COLO668 (cell line): Measurements from ENCODE around the gene ARSK.

ENCODE experiments used
- DNase-seq: peaks from one replicate; lab custom pipeline; 2025; ENCODE audit not compliant: unreplicated experiment; lab: John Stamatoyannopoulos, UW

Gene ARSK, protein sequence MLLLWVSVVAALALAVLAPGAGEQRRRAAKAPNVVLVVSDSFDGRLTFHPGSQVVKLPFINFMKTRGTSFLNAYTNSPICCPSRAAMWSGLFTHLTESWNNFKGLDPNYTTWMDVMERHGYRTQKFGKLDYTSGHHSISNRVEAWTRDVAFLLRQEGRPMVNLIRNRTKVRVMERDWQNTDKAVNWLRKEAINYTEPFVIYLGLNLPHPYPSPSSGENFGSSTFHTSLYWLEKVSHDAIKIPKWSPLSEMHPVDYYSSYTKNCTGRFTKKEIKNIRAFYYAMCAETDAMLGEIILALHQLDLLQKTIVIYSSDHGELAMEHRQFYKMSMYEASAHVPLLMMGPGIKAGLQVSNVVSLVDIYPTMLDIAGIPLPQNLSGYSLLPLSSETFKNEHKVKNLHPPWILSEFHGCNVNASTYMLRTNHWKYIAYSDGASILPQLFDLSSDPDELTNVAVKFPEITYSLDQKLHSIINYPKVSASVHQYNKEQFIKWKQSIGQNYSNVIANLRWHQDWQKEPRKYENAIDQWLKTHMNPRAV

DNA sequence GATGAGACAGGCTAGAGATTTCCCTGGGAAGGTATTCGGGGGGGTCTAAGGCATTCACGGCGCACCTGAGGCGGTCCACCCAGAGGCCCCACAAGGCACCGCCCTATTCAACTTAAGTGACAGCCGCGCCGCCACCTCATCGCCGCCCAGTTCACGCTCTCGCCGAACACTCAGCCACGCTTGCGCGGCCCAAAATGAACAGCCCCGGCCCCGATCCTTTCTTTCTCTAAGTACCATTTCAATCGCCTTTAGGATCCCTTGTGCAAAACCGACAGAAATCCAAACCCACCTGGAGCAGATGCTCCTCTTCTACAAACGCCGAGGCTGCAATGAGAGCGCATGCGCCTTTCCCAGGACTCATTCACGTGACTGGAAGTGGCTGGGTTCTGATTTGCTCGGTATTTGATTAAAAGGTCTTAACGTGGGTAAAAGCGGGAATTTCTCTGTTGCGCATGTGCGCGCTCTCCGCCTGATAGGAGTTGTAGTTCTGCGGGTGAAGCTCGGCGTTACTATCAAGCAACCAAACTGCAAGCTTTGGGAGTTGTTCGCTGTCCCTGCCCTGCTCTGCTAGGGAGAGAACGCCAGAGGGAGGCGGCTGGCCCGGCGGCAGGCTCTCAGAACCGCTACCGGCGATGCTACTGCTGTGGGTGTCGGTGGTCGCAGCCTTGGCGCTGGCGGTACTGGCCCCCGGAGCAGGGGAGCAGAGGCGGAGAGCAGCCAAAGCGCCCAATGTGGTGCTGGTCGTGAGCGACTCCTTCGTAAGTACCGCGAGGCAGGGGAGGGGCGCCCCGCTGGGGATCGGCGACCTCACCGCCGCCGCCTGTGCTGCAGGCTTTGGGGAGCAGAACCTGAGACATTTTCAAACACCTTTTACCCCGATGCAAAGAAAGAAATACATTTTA is at the start of gene ARSK, which contains the start of gene SKIC3:
Gene ARSK, plus strand, starts transcription at position 455 of the 902 bp plus-strand sequence. Its CDS starts 178 bp downstream, at position 633.
Gene SKIC3, minus strand, starts transcription at position 331 of the 902 bp plus-strand sequence. CDS start 7,827 bp downstream, outside the sequence.
- DNase-seq, result peak; percentile 89

DNA sequence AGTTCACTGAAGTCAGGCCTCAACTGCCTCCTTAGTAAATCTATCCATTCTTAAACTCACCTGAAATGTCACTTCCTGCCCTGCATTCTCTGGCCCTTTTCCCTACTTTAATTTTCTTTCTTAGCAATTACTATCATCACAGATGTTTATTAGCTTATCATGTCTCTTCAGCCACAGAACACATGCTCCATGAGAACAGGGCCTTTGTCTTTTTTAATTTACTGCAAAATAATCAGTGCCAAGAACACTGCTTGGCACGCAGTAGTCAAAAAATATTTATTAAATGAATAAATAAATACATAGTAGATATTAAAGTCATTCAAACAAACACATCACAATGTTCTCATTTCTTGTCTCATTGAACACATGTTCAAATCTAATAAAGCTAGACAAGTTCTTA is 46.4 kb upstream of the ARSK start:
- no peak for DNase-seq

- no peak for DNase-seq
These were observed 43.3 kb upstream of the ARSK start for GRCh38 chr5:95511606-95512005.

DNA sequence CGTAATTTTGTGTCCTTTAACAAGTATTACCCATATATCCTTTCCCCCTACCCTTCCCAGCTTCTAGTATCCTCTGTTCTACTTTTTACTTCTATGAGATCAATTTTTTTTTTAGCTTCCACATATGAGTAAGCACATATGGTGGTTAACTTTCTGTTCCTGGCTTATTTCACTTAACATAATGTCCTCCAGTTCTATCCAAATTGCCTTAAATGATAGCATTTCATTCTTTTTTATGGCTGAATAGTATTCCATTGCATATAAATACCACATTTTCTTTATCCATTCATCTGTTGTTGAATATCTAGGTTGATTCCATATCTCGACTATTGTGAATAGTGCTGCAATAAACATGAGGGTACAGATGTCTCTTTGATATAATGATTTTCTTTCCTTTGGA is 36.5 kb upstream of the ARSK start:
- no peak for DNase-seq

DNA sequence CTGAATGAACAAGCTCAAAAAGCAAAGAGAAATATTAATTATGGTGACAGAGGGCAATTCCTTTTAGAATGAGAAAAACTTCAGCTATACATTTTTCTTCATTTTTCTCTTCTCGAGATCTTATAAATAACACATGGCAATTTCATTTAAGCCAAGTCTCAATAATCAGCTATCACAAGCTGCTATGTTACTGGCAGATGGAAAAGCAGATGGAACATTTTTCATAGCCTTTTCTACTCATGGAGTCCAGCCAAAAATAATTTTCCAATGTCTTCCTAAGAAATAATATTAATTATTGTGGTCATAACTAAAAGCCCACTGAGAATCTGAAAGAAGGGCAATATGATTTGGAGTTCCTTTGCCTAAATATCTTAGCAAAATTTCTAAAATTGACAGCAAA is 35.8 kb upstream of the ARSK start:
- no peak for DNase-seq

DNA sequence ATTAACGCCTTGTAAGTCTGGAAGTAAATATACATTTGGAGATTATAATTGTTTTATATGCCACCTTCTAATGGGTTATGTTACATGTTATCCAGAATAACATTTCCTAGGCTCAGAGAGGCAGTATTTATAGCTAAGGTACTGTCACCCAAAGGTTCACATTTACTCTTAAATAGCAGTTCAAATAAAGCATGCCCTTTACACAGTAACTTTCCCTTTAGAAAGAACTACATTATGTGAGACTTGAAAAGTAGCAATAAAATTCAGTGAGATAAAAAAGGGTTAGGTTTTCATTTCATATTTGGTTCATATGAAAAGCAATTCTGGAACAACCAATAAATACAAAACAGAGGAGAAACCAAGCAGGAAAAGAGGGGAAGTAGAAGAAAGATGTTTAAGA is 35.2 kb upstream of the ARSK start:
- DNase-seq, result no peak

- no peak for DNase-seq
These were observed 34.7 kb upstream of the ARSK start for GRCh38 chr5:95520206-95520605.

DNA sequence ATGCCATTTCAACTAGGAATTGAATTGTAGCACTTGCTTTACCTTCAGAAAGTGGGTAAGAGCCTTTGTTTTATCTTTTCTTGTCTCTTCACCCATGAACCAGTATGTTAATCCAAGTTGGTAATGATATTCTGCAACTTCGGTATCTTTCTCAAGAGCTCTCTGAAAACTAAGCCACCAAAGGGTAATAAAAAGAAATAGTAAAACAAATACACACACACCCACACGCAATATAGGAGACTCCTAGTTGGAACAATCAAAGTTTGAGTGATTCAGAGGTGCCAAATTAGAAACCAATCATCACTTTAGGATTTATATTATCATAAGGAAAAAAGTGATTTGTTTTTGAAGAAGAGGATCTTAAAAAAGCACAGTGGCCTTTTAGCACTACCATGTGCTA is 30.5 kb upstream of the ARSK start:
- DNase-seq, result no peak

- no peak for DNase-seq
These were observed 28.0 kb upstream of the ARSK start for GRCh38 chr5:95526871-95527270.

GRCh38 chr5:95528565-95528964 is 26.3 kb upstream of the ARSK start:
- DNase-seq, result no peak

GRCh38 chr5:95530416-95530815 is 24.5 kb upstream of the ARSK start:
- no peak for DNase-seq

- DNase-seq, result no peak
These were observed 23.4 kb upstream of the ARSK start for GRCh38 chr5:95531491-95531890.

- no peak for DNase-seq
These were observed 22.5 kb upstream of the ARSK start for GRCh38 chr5:95532415-95532814.

DNA sequence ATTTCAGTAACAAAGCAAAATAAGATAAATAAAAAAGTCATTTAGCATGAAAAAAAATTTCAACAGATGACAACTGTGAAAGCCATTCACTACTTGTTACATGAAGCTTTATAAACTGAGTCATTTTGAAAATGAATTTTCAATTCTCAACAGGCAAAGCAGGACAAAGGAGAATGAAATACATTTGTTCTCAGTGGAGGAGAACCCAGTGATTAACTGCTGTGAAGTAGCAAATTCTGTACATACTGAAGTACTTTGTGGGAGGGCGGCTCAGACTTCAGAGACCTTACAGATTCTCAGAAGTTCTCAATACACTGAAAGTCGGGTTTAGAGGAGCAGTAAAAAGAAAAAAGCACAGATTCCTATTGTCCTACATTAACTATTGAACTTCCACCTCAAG is 21.8 kb upstream of the ARSK start:
- no peak for DNase-seq

DNA sequence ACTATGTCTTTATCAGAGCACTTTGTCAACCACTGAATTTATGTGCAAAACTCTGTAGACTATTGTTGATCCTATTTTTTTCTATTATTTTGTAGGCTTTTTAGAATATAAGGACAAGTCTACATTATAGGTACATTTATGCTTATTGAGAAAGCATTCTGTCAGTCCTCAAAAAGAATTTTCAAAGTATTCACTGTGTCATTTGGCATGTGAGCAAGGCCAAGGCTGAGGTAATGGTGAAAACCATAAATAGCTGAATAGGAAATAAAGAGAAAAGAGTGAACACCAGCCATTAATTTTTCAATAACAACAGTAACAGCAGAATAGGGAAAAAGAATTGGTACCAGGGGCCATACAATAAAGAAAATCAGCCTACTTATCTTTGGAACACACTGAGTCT is 21.1 kb upstream of the ARSK start:
- no peak for DNase-seq

DNA sequence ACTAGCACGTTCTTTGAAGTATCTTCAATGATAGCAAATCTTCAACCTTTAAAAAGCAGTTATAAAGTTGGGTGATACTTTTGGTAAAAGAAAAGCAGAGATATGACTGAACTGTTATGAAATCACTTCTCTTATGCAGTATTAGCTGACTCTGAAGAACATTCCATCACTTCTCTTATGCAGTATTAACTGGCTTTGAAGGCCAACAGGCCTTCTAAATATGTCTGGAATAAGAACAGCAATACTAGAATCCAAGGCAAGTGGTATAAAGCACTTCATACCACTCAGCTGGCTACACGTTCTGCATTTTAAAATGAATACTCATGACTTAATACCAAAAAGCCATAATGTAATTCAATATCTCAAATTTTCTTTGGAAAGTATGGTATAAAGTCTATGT is 17.4 kb upstream of the ARSK start:
- no peak for DNase-seq

DNA sequence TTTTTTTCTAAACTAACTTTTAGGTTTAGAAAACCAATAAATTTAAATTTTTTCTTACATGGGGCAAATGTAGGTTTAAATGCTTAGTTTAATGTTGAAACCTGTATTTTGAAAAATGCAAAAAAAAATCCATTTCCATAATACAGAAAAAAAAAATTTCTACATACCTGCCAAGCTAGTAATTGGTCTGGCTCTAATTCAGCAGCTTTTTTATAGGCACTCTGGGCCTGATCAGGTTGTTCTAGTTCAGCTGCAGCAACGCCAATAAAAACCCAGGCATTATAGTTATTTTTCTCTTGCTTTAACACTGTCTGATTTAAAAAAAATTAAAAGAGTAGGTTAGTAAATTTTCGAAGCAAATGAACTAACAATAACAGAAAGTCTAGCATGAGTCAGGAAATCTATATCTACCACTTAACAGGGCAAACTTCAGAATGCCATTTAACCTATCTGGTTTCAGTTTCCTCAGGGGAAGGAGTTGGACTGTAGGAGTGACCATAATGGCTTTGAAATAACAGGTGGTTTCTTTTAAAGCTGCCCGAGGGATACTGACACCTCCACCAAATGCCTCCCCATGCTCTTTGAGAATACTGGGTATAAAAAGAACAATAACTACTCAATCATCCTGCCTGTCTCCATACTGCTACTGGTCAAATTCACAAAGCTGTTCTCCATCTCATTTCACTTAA is 11.7 kb upstream of the ARSK start:
- no peak for DNase-seq

- DNase-seq, result no peak
These were observed 5.9 kb upstream of the ARSK start for GRCh38 chr5:95549030-95549429.

DNA sequence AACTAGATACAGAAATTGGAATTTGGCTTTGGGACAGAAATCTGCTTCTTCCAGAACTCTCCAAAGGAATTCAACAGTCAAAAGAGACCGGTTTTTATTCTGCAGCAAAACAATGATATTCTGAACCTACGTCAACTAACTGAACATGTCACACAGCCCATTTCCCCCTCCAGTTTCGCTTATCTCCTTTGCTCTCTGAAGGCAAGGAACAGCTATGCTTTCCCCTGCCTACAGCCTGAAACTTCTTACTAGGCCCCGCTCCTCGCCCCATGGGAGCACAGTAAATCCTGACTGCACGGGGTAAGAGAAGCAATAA is 612 bp upstream of the ARSK start:
- no peak for DNase-seq

GRCh38 chr5:95555553-95555952 is 652 bp downstream of the ARSK start:
- no peak for DNase-seq

DNA sequence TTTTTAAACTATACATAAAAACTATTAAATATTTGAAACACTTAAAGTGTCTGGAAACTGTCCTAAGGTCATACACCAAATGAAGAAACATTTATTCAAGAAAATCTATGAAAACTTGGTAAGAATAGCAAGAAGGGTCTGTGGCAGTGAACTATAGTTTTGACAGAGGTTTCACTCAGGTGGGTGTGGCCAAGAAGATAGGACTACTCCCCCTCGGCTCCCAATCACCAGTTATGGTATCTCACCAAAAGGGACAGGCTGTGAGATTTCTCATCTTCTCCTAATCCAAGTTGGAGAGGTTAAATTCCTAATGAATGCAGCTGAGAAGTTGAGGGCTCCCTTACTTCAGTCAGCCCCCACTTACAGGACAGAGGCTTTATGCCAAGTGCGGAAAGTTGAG is 2.9 kb downstream of the ARSK start:
- no peak for DNase-seq
